SW 1271 (cell line): ENCODE measurements around the gene PAN3.

ENCODE experiments used
- DNase-seq, 2 experiments: peaks; one replicate each; lab custom pipeline; 2025; lab: John Stamatoyannopoulos, UW

Gene PAN3

GRCh38 chr13:28301839-28302238 lies 163.5 kb downstream of the PAN3 start:
- DNase-seq: no peak

DNA sequence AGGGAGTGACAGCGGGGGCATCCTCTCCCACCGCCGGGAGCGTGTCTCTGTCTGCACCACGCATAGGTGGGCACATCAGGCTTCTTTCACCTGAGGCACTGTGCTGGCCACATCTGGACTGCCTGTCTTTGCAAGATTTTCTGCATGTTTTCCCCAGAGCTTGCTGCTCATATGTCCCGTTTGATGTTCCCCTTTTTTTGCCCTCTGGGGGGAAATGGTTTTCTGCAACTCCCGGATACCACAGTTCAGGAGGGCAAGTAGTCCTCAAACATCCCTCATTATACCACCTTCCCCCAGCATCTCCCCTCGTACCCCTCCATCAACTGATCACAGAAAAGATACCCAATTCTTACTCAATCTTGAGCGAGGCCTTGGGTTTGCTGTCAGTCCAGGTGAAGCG lies 168.0 kb downstream of the PAN3 start:
- no peak for DNase-seq

DNA sequence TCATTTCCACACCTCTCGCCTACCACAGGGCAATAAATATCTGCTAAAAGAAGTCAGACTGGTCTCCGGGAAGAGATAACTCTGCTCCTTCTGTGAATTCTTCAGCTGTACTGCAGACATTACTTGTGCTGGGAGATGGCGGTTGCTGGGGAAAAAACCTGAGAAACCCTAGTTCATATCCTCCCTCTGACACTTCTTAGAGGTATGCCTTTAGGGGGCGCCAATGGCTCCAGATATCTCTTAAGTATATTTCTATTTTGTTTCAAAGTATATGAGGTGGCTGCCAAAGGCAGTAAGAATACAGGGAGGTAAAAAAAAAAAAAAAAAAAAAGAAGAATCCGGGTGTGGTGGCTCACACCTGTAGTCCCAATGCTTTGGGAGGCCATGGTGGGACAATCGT lies 175.2 kb downstream of the PAN3 start:
- DNase-seq: peak in 1 of 2 experiments; percentile 12

DNA sequence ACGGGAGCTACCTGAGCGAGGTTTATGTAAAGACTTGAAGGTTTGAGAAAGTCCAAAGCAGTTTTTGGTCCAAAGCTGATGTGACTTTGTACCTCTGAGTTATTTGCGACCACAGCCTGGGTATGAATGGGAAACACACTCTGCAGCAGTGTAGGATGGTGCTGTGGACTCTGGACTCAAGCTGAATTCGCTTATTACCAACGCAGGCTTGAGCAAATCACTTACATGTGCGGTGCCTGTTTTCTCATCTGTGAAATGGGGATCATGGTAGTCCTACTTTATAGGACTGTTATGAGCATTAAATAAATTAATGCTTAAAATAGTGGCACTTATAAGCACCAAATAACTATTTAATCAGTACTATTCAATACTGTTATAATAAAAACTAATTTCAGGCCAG lies 176.5 kb downstream of the PAN3 start:
- DNase-seq: no peak

- no peak for DNase-seq
These were observed 177.8 kb downstream of the PAN3 start for GRCh38 chr13:28316129-28316528.

GRCh38 chr13:28316836-28317235 lies 178.5 kb downstream of the PAN3 start:
- no peak for DNase-seq

DNA sequence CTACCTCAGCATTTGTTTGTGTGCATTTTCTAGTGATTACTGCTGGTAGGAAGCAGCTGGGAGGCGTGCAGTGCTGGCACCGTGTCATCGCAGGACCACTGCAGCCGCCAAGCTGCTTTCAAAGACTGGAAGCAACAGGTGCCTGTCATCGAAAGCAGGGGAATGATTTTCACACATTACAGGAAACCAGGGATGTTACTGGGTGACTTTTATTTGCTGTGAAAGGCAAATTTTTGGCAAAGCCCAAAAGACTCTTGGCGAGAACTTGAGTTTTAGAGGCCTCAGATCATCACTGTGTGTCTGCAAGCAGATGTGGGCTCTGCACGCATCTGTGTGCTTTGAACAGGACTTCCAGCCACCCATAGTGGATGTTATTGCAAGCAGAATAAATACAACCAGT lies 180.2 kb downstream of the PAN3 start:
- DNase-seq: no peak

DNA sequence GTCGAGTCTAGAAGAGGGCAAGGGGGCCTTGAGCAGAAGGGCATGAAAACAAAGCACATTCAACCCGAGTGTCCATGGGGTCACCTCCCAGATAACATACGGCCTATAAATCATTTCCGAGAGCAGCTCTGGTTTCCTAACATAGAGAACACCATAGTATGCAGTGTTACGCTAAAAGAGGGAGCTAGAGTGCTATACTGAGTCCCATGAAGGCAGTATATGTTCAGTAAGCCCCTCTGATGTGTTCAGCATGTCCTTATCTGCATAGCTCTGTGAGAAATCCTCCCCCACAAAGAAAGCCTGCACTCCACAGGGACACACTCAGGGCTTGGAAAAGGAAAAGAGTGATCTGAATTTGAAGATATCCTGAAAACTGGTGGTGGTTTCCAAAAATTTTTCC lies 181.2 kb downstream of the PAN3 start:
- DNase-seq: no peak

DNA sequence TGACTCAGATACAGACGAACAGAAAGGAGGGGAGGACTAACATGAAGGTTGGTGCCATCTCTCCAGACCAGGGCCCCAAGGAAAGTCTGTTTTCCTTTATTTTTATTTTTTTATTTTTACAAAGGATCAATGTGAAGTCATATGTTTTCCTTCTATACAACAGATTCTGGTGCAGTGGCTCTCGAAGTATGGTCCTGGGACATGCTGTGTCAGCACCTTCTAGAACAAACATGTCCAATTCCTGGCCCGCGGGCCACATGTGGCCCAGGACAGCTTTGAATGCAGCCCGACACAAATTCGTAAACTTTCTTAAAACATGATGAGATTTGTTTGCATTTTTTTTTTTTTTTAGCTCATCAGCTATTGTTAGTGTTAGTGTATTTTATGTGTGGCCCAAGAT lies 181.9 kb downstream of the PAN3 start:
- DNase-seq: no peak

DNA sequence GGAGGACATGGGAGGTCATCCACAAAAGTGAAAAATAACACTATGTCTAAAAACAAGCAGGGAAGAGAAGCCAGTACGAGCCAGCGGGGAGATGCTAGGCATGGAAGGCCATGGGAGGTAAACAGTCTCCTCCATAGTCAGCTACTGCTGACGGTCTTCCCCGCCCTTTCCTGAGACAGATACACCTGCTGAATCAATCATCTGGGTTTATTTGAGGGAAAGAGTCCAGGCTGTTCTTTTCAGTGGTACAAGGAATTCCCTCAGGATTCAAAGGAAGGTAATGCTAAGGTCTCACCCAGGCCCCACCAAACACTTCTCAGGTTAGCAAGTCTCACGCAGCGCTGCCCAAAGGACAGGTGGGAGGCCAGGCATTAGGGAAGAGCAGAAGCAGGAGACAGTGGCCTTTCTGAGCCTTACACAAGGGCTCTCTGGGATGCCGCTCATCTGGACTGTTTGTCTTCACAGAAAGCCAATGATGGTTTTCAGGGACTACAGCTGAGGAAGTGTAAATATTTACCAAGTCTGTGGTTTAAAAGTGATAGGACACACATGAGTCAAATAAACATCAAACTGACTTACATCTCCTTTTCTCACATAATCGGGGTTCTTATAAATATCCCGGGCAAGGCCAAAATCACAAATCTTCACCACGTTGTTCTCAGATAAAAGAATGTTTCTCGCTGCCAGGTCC lies 182.7 kb downstream of the PAN3 start:
- DNase-seq: no peak

- DNase-seq: no peak
These were observed 183.4 kb downstream of the PAN3 start for GRCh38 chr13:28321756-28322155.

DNA sequence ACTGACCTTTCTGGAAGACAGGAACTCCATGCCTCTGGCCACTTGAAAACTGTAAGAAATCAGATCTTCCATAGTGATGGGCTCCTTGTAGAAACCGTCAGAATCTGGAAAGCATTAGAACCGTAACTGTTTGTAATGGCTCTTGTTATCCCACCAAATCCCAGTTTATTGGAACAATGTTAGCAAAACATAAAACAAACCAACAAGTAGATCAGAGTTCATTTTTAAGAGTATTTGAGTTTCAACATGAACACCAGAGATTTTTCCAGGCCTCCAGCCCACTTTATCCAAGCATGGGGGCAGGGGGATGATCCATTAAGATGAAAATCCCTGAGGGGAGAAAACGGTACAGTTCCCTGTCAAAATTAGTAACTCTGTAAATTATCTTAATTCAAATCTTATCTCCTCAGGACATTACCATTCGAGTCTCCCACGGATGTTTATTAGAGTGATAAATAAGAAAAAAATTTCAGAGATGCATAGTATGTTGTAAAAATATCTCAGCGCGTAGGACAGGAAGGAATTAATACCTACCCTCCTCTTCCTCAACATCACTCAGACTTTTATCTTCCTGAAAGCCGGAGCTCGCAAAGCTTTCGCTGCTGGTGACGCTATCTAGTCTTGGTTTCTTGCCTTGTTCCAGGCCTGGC lies 184.0 kb downstream of the PAN3 start:
- no peak for DNase-seq

DNA sequence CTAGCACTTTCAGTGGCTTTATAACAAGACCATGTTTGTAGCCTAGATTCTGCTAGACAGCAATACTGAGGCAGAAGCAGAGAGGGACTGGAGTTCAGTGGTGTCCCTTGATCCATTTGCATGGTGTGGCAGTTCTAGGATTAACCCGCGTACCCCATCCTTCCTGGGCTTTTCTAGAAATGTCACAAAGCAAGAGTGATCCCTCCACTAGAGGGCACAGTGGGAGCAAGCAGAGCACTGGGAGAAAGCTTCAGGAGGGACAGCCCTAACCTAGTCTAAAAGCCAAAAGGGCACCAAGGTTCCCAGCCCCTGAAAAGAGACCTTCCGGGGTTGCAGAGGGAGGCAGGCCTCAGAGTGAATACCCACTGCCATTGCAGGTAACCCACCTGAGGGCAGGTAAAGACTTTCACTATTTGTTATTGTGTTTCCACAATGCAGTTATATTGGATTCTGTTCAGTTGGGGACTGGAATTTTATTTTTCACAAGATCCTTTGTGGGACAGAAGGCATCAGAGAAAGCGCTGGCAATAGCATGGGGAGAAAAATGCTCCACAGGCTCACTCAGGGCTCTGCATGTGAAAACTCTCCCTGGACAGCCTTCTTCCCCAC lies 185.9 kb downstream of the PAN3 start:
- peak; percentile 19 to 61 for DNase-seq

GRCh38 chr13:28325022-28325421 lies 186.7 kb downstream of the PAN3 start:
- DNase-seq: no peak

GRCh38 chr13:28326056-28326455 lies 187.7 kb downstream of the PAN3 start:
- no peak for DNase-seq

GRCh38 chr13:28327373-28328270 lies 189.3 kb downstream of the PAN3 start:
- DNase-seq: no peak

- no peak for DNase-seq
These were observed 189.9 kb downstream of the PAN3 start for GRCh38 chr13:28328271-28328607.

DNA sequence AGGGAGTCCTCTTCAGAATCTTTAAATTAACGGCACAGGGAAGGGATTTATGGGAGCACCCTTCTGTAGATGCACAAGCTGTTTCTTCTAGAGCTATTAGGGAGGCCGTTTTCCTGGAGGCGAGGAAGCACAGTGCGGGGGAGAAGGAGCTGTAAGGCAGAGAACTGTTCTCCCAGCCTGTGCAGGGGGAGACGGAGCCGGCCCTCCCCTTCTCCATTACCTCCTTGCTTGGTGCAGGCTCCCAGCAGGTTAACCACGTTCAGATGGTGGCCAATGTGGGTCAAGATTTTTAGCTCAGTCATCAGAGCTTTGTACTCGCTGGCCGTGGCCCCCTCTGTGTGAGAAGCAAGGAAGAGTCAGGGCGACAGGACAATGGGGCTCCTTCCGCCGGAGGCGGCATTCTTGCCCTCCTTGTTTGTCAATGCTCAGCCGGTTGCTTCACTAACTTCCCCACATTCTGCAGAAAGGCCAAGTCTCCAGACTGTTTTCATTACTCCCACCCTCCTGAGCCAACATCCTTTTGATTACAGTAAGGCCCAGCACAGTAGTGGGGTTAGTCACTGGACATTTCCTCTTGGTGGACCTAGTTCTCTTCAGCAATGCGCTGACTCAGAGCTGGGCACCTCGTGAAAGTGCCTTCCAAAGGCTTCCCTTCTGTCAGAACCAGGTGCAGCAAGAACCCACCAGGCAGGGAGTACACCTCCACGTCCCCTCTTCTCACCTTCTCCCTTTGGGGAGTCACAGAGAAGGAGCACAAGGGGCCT lies 191.2 kb downstream of the PAN3 start:
- DNase-seq: peak in 1 of 2 experiments; percentile 14

- no peak for DNase-seq
These were observed 195.0 kb downstream of the PAN3 start for GRCh38 chr13:28333204-28333881.

DNA sequence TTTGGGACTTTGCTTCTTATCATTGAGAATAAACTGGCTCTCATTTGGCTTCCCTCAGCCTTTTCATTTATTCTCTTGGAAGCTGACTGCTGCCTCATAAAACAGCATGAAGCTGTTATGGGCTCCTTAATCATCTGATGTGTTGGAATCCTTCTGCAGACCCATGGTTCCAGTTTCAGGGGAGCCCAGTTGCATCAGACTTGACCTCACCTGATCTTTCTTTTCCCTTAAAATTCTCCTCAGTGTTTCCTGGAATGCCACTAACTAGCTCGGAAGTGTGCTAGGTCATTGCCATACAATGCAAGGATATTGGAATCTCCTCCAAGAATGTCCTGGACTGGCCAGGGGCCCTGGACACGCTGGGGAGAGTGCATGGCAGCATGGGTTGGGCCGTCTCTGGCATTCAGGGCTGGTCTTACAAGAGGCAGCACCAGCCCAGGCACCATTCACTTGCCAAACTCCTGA lies 197.9 kb downstream of the PAN3 start:
- no peak for DNase-seq
